GM19193 (cell line): ENCODE results near the gene OR1D5.

Source experiments
- POLR2A ChIP-seq: IDR thresholded peaks from 4 replicates; pipeline ENCODE4 v1.6.1; 2011; ENCODE audit not compliant: insufficient read depth, insufficient read length; ENCODE audit errors: extremely low read depth

Gene OR1D5

DNA sequence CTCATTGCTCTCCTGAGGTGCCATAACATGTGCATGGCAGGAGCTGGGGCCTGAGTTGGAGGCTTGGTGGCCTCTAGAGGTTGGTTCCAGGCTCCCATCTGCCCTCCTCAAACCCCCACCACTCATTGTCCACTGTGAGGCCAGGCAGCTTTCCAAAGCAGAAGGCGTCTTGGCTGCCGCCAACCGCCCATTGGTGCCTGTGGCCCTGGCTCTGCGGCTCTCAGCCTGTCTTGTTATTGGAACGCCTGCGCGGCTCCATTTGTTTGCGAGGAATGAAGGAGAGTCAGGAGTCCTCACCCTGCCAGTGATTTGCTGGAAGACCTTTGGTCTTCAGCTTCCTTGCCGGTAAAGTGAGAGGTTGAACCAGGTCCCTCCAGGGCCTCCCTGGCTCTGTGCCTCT lies 43.6 kb downstream of the OR1D5 start:
- TF ChIP-seq POLR2A, result no peak

DNA sequence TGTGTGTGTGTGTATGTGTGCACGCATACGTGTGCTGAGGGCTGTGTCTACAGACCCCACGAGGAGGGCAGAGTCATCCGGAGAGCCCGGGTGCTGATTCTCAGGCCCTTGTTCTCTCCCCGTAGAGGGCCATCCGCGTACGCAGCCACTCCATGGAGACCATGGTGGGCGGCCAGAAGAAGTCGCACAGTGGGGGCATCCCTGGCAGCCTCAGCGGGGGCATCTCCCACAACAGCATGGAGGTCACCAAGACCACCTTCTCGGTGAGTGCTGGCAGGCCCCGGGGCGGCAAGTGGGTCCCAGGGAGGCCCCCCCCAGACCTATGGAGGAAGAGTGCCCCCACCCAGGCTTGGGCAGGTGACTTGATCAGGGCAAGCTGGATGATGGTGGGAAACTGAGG lies 45.5 kb downstream of the OR1D5 start:
- no peak for TF ChIP-seq POLR2A

DNA sequence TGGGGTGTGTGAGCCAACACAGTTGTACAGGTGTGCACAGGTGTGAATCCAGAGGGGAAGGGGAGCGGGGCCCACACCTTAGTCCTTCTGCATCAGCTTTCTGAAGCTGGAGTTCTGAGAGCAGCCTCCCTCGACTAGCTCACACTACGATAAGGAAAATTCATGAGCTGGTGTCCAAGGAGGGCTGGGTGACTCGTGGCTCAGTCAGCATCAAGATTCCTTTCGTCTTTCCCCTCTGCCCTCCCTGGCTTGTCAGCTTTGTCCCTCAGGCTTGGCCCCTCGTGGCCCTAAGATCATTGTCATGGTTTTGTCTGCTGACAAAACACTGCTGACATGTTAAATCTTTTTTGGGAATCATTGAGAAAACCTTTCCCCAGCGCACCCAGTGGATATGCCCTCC lies 47.5 kb downstream of the OR1D5 start:
- TF ChIP-seq POLR2A, result no peak

DNA sequence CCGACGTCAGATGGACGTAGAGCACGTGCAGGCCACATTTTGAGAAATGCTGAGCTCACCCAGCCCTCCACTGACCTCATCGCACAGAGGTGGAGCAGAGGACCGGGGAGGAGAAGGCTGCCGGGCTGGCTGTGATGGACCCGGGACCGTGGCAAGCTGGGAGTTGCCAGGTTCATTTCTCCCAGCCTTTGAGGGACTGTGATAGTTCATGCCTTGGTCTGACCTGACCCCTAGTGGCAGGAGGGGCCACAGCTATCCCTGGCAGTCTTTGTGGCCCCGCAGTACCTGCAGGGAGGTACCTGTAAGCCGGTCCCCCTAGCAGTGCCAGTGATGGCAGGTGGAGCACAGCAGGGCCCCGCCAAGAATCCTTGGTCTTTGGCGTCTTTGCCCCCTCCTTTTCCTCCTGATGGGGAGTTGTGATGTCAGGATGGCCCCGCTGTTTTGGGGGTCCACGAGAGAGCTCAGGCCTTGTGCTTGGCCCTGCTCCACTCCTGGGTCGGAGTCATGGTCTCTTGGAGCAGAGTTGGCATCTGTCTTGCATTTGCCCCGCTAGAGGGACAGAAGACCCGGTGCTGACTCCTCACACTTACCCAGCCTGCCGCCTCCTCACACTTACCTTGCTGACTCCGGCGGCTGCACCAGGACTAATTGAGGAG lies 50.4 kb downstream of the OR1D5 start:
- TF ChIP-seq POLR2A, result no peak
